ENCODE results near the gene DOCK1. TPM values are rescaled to one million over a fixed set of nuclear protein-coding genes. Genes with fewer than 3 reads are reported as not detected.

DOCK1 gene
- total RNA-seq, 4 donors from 2014 or later = 50.8 to 59.0 (median 53.6) TPM

DNA sequence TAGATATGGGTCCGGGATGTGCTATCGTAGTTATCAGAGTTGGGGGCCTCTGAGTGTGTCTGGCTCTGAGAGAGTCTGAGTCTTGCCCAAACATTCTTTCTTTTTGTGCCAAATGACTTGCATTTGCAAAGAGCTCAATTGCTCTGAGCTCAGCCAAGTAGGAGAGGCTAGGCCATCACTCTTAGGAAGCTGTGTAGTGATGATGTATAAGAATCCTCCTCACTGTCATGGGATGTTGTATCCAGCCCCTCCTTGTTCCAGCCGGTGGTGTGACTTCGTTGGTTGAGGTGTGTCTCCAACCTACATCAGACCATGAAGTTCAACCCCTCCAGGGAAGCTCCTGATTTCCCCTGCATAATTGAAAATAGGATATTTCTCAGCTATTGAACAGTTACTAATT lies 546.4 kb downstream of the DOCK1 start:
- Histone ChIP-seq H3K27ac (no peak overlapping the region), H3K4me1 (no peaks in the 10 kb centered on the region), H3K27me3 (no peaks in the 10 kb centered on the region), H3K9me3 (no peaks in the 10 kb centered on the region), H3K36me3 (peaks cover 0 to 73% of the 10 kb centered on the region in 2 donors), H3K4me3 (no peak overlapping the region)
- WGBS, 2 donors (ENCODE audit: low coverage in 1 of 2) = 80 to 96% methylated on average over 1 to 4 of the region's 4 CpGs
- TF ChIP-seq, protein P1, sequence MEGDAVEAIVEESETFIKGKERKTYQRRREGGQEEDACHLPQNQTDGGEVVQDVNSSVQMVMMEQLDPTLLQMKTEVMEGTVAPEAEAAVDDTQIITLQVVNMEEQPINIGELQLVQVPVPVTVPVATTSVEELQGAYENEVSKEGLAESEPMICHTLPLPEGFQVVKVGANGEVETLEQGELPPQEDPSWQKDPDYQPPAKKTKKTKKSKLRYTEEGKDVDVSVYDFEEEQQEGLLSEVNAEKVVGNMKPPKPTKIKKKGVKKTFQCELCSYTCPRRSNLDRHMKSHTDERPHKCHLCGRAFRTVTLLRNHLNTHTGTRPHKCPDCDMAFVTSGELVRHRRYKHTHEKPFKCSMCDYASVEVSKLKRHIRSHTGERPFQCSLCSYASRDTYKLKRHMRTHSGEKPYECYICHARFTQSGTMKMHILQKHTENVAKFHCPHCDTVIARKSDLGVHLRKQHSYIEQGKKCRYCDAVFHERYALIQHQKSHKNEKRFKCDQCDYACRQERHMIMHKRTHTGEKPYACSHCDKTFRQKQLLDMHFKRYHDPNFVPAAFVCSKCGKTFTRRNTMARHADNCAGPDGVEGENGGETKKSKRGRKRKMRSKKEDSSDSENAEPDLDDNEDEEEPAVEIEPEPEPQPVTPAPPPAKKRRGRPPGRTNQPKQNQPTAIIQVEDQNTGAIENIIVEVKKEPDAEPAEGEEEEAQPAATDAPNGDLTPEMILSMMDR (IDR thresholded peaks at IDR 0.05) = no peak
- TF ChIP-seq EP300 (IDR thresholded peaks at IDR 0.05) = no peak
- no peak for TF ChIP-seq POLR2A (IDR thresholded peaks at IDR 0.05)
- no peak for ATAC-seq

DNA sequence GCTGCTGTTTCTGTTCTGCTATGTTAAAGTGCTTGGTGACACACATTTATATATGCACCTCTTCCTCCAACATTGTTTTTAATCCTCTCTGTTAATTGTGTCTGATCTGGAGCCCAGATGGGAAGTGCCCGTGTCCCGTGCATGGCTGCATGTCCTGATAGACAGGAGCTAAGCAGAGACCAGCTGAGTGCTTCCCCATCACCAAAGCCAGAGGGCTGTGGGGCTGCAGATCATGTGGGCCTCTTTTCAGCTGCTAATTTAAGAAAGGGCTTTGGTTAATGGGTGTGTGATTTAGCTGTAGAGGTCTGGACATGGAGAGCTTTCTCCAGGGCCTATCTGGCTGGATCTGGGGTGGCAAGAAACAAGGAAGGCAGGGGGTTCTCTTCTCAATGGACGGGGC lies 547.3 kb downstream of the DOCK1 start:
- TF ChIP-seq EP300 (IDR thresholded peaks at IDR 0.05) (no peak), POLR2AphosphoS5 (IDR thresholded peaks at IDR 0.05) (no peak), POLR2A (IDR thresholded peaks at IDR 0.05) (no peak)
- TF ChIP-seq, protein P1 (IDR thresholded peaks at IDR 0.05) = no peak
- no peaks in the 10 kb centered on the region for H3K27me3 ChIP-seq
- H3K27ac ChIP-seq = no peak overlapping the region
- ATAC-seq = no peak
- H3K4me1 ChIP-seq = no peaks in the 10 kb centered on the region
- H3K4me3 ChIP-seq = no peak overlapping the region
- peaks cover 0 to 64% of the 10 kb centered on the region in 2 donors for H3K36me3 ChIP-seq
- WGBS, 2 donors (ENCODE audit: low coverage in 1 of 2) = 90 to 100% methylated on average over 1 to 2 of the region's 3 CpGs
- H3K9me3 ChIP-seq = no peaks in the 10 kb centered on the region

DNA sequence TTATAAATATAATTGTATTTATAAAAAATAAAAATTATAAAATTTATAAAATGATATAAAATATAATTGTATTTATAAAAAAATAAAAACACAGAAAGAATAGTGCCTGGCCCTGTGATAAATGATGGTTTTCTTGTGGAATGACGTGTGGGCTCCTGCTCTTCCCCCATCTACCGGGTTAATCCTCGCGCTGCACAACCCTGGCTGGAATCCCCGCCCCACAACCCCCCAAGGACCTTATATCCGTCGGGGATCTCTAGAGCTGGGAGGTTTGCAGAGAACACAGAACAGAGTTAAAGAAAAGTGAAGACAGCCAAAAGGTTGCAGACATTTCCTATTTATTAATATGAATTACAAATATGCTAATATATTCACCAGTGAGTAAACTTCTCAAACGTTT lies 548.5 kb downstream of the DOCK1 start:
- no peaks in the 10 kb centered on the region for H3K27me3 ChIP-seq
- no peak for TF ChIP-seq POLR2AphosphoS5 (IDR thresholded peaks at IDR 0.05)
- TF ChIP-seq, protein P1 (IDR thresholded peaks at IDR 0.05) = no peak
- no peak overlapping the region for H3K27ac ChIP-seq
- H3K36me3 ChIP-seq = peaks cover 0 to 52% of the 10 kb centered on the region in 2 donors
- no peaks in the 10 kb centered on the region for H3K9me3 ChIP-seq
- no peak overlapping the region for H3K4me3 ChIP-seq
- H3K4me1 ChIP-seq = no peaks in the 10 kb centered on the region
- 72 to 77% methylated on average over 8 of the region's 8 CpGs for WGBS, 2 donors (ENCODE audit: low coverage in 1 of 2)
- no peak for ATAC-seq

DNA sequence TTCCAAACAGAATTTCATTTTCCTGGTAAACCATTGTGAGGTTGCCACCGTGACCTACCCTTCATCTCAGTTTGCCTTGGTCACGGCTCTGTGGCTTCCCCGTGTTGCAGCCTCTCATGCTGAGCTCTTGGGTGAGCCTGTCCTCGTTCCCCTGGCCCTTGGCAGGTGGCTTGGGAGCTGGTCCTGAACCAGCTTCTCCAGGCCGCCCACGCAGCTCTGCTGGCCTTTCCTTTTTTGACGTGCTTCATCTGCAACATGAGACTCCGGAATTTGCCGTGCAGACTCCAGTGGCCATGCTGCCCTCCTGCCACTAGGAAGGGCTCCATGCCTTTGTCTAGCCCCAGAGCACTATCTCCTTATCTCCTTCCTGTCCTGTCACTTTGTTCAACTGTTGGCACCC lies 550.9 kb downstream of the DOCK1 start:
- peaks cover 0 to 13% (median 0%) of the 10 kb centered on the region in 3 donors for H3K9me3 ChIP-seq
- TF ChIP-seq POLR2AphosphoS5 (IDR thresholded peaks at IDR 0.05) (no peak), EP300 (IDR thresholded peaks at IDR 0.05) (no peak), POLR2A (IDR thresholded peaks at IDR 0.05) (no peak)
- TF ChIP-seq, protein P1 (IDR thresholded peaks at IDR 0.05) = no peak
- H3K4me3 ChIP-seq = no peak overlapping the region
- H3K36me3 ChIP-seq = peaks cover 0 to 28% of the 10 kb centered on the region in 2 donors
- no peak for ATAC-seq
- no peak overlapping the region for H3K27ac ChIP-seq
- H3K4me1 ChIP-seq = no peaks in the 10 kb centered on the region
- no peaks in the 10 kb centered on the region for H3K27me3 ChIP-seq
- WGBS, 2 donors (ENCODE audit: low coverage in 1 of 2) = 76% methylated on average over 7 of the region's 9 CpGs; no CpG with 5 or more reads in 1 of the 2 donors

DNA sequence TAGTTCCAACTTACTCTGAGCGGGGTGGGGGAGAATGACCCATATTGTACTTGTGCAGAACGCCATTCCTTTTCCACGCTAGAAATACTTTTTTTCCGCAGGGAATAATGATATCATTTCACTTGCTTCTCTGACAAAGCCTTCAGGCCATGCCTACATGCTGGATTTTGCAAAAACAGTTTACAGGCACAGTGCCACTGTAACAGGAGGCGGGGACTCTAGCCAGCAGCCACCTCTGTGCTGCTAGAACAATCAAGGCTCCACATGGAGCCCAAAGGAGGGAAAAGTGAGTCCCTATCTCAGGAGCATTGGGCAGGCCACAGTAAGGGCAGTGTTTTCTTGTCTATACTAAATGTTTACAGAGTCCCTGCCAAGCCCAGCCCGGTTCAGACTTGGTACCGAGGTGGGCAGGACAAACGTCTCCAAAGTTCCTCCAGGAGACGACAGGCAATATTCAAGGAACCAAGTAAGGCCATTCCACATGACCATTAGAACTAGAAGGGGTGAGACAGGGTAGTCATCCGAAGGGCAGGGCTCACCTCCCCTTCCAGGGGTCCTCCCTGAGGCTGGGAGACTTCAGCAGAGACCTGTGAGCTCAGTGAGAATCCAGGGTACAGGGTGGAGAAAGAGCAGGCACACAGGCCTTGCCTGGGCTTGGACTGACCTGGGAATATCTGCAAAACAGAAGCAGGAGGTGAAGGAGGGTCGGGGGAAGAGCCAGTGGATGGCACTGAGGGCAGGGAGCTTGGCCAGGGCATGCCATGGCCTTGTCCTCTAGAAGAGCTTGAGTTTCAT lies 553.0 kb downstream of the DOCK1 start:
- TF ChIP-seq EP300 (IDR thresholded peaks at IDR 0.05) = no peak
- TF ChIP-seq POLR2A (IDR thresholded peaks at IDR 0.05) = no peak
- TF ChIP-seq, protein P1 (IDR thresholded peaks at IDR 0.05) = no peak
- TF ChIP-seq POLR2AphosphoS5 (IDR thresholded peaks at IDR 0.05) = no peak
- H3K36me3 ChIP-seq = peaks cover 0 to 8% of the 10 kb centered on the region in 2 donors

More for the DNA sequence above, 553.0 kb downstream of the DOCK1 start:
- H3K27ac ChIP-seq = no peak overlapping the region
- H3K9me3 ChIP-seq = peaks cover 0 to 13% (median 0%) of the 10 kb centered on the region in 3 donors
- no peaks in the 10 kb centered on the region for H3K27me3 ChIP-seq
- H3K4me3 ChIP-seq = no peak overlapping the region
- H3K4me1 ChIP-seq = no peaks in the 10 kb centered on the region
- ATAC-seq = no peak
- WGBS, 2 donors (ENCODE audit: low coverage in 1 of 2) = 91 to 94% methylated on average over 5 to 6 of the region's 11 CpGs
